GM12878 (cell line): ENCODE results near the gene PRRX2. TPM values are rescaled to one million over a fixed set of nuclear protein-coding genes. Genes with fewer than 3 reads are reported as not detected.
A peak's percentile ranks its signal among the peaks of the same experiment; 100 is the strongest.

Experiments used
- CHD1 ChIP-seq: IDR thresholded peaks from 2 replicates; pipeline ENCODE4 v1.6.1; 2012; ENCODE audit warnings: low read depth, low read length, improper control_type of control experiment
- CREM ChIP-seq: IDR thresholded peaks from 2 replicates; pipeline ENCODE4 v1.6.1; 2014; ENCODE audit warnings: antibody characterized with exemption, low read depth
- ELK1 ChIP-seq: IDR thresholded peaks from 2 replicates; pipeline ENCODE4 v1.6.1; 2012; ENCODE audit warnings: low read depth, low read length, improper control_type of control experiment
- ETV6 ChIP-seq, 2 experiments: fragments of 450-650 bp in 1 of 2; IDR thresholded peaks in 1 of 2; conservative IDR thresholded peaks in 1 of 2; 2 replicates each; pipeline ENCODE4 v1.6.1; 2014; ENCODE audit warnings: antibody characterized with exemption in 1 of 2, borderline replicate concordance in 1 of 2, low read depth in 1 of 2, mild to moderate bottlenecking in 1 of 2, moderate library complexity in 1 of 2
- GABPA ChIP-seq: IDR thresholded peaks from 2 replicates; pipeline ENCODE4 v1.6.1; 2014; ENCODE audit warnings: antibody characterized with exemption, low read depth, mild to moderate bottlenecking, inconsistent platforms
- GATAD2B ChIP-seq: fragments of 450-650 bp; conservative IDR thresholded peaks from 2 replicates; pipeline ENCODE4 v1.6.1; 2017; ENCODE audit warnings: low read depth, mild to moderate bottlenecking, moderate library complexity
- HDGF ChIP-seq: fragments of 450-650 bp; IDR thresholded peaks from 2 replicates; pipeline ENCODE4 v1.6.1; 2016; ENCODE audit warnings: antibody characterized with exemption
- JUNB ChIP-seq: IDR thresholded peaks from 2 replicates; pipeline ENCODE4 v1.6.1; 2016; ENCODE audit warnings: antibody characterized with exemption, mild to moderate bottlenecking
- LARP7 ChIP-seq: fragments of 450-650 bp; IDR thresholded peaks from 2 replicates; pipeline ENCODE4 v1.6.1; 2017; ENCODE audit warnings: mild to moderate bottlenecking
- MYC ChIP-seq: IDR thresholded peaks from 2 replicates; pipeline ENCODE4 v1.6.1; 2011; ENCODE audit warnings: mild to moderate bottlenecking, low read length, moderate library complexity, inconsistent platforms; ENCODE audit not compliant: insufficient read depth, insufficient replicate concordance, insufficient read length, severe bottlenecking
- NR2C1 ChIP-seq: fragments of 450-650 bp; IDR thresholded peaks from 2 replicates; pipeline ENCODE4 v1.6.1; 2017; ENCODE audit warnings: antibody characterized with exemption, mild to moderate bottlenecking, moderate library complexity
- STAT1 ChIP-seq: fragments of 450-650 bp; conservative IDR thresholded peaks from 2 replicates; pipeline ENCODE4 v1.6.1; 2014; ENCODE audit warnings: antibody characterized with exemption, mild to moderate bottlenecking
- STAT3 ChIP-seq: IDR thresholded peaks from 2 replicates; pipeline ENCODE4 v1.6.1; 2011; ENCODE audit warnings: low read depth, low read length, improper control_type of control experiment
- USF1 ChIP-seq: IDR thresholded peaks from 2 replicates; pipeline ENCODE4 v1.6.1; 2011; ENCODE audit warnings: borderline replicate concordance, low read depth, mild to moderate bottlenecking, moderate library complexity, mixed read lengths, low read length; ENCODE audit not compliant: insufficient read depth; ENCODE audit errors: extremely low read length
- ZBTB4 ChIP-seq: fragments of 450-650 bp; formaldehyde crosslinking; IDR thresholded peaks from 2 replicates; pipeline ENCODE4 v1.4.0; 2022; ENCODE audit warnings: mild to moderate bottlenecking, moderate library complexity
- polyA plus RNA-seq, 11 experiments: library from polyadenylated mRNA; depleted of rRNA in 4 of 11; unstranded in 6 of 11; stranded (reverse) in 5 of 11; fragments of >200 nt; fragmentation: Nextera tagmentation in 4 of 11; fragmentation: Illumina TruSeq in 1 of 11; extraction: Ambion mirVana in 4 of 11; extraction: Trizol in 1 of 11; gene quantifications; 1 replicate in 1 of 11; 2 replicates in 10 of 11; pipeline versions ENCODE4 v1.2.1 to v1.2.3, GENCODE V29; 2011 to 2016; ENCODE audit warnings: inconsistent platforms in 2 of 11, missing spikeins in 2 of 11, low read depth in 1 of 11
- total RNA-seq, 4 experiments: library from RNA; depleted of rRNA in 3 of 4; stranded (reverse); fragments of >200 nt in 3 of 4; fragmentation: Illumina TruSeq in 1 of 4; extraction: Trizol in 1 of 4; gene quantifications; 2 replicates each; pipeline versions ENCODE4 v1.2.1 to v1.2.3, GENCODE V29; 2013 to 2021
- TF ChIP-seq, protein P1 (sequence below): IDR thresholded peaks from 2 replicates; pipeline ENCODE4 v1.6.1; 2011; ENCODE audit warnings: borderline replicate concordance, low read depth, mild to moderate bottlenecking, moderate library complexity, low read length; ENCODE audit not compliant: insufficient read depth, poor library complexity, severe bottlenecking
- TF ChIP-seq, protein P2 (sequence below): fragments of 450-650 bp; IDR thresholded peaks from 2 replicates; pipeline ENCODE4 v1.6.1; 2016; ENCODE audit warnings: mild to moderate bottlenecking

PRRX2 gene
- total and polyA plus RNA-seq, 10 of the 15 experiments (the other 5 are each of a cell fraction or from before 2014, with no cell fraction given): not detected

- TF ChIP-seq CHD1 (no peak), ETV6 (conservative IDR thresholded peaks at IDR 0.05 in 1 of 2, IDR thresholded peaks at IDR 0.05 in 1 of 2; ENCODE audit: borderline replicate concordance in 1 of 2, low read depth in 1 of 2) (no peak), ZBTB4 (no peak; the same call in 1 of the 2 replicates), LARP7 (peak; percentile 87), JUNB (no peak), NR2C1 (no peak), CREM (peak; percentile 95), GABPA (peak; percentile 76), HDGF (no peak), MYC (peak; percentile 90), USF1 (peak; percentile 97), STAT3 (no peak), STAT1 (peak; percentile 58; the same call in 1 of the 2 replicates), ELK1 (peak; percentile 82), GATAD2B (no peak; the same call in none of the 2 replicates)
- TF ChIP-seq, protein P1, sequence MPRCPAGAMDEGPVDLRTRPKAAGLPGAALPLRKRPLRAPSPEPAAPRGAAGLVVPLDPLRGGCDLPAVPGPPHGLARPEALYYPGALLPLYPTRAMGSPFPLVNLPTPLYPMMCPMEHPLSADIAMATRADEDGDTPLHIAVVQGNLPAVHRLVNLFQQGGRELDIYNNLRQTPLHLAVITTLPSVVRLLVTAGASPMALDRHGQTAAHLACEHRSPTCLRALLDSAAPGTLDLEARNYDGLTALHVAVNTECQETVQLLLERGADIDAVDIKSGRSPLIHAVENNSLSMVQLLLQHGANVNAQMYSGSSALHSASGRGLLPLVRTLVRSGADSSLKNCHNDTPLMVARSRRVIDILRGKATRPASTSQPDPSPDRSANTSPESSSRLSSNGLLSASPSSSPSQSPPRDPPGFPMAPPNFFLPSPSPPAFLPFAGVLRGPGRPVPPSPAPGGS: no peak
- TF ChIP-seq, protein P2, sequence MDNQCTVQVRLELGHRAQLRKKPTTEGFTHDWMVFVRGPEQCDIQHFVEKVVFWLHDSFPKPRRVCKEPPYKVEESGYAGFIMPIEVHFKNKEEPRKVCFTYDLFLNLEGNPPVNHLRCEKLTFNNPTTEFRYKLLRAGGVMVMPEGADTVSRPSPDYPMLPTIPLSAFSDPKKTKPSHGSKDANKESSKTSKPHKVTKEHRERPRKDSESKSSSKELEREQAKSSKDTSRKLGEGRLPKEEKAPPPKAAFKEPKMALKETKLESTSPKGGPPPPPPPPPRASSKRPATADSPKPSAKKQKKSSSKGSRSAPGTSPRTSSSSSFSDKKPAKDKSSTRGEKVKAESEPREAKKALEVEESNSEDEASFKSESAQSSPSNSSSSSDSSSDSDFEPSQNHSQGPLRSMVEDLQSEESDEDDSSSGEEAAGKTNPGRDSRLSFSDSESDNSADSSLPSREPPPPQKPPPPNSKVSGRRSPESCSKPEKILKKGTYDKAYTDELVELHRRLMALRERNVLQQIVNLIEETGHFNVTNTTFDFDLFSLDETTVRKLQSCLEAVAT: peak; percentile 71; the same call in 1 of the 2 replicates
Measured at GRCh38 chr9:129626079-129626624, 39.3 kb upstream of the PRRX2 start, which contains the start of gene NTMT1 (continued).
